GM23338 (cell line): ENCODE measurements around the gene EYA2. TPM values are rescaled to one million over a fixed set of nuclear protein-coding genes. Genes with fewer than 3 reads are reported as not detected.

Experiments used
- ATAC-seq: fragments of 200-7000 bp; cut with Tn5 transposase; 3 replicates; pipeline ENCODE4 v1.9.1; 2020
- DNase-seq: peaks from one replicate; pipeline ENCODE4 v3.0.0-alpha.2; 2015; ENCODE audit warnings: low spot score
- H2AFZ ChIP-seq: fragments of 200-600 bp; sonication (generic); 2 replicates; pipeline ENCODE4 v1.8.0; 2016; ENCODE audit warnings: antibody characterized with exemption, mild to moderate bottlenecking, moderate library complexity
- H3F3A ChIP-seq: fragments of 200-600 bp; sonication (generic); replicated peaks from 2 replicates; pipeline ENCODE4 v1.8.0; 2017; ENCODE audit warnings: antibody characterized with exemption, mixed run types, low read depth
- H3K27ac ChIP-seq: fragments of 200-600 bp; sonication (generic); 2 replicates; pipeline ENCODE4 v1.6.1; 2016; ENCODE audit warnings: low read depth
- H3K27me3 ChIP-seq: fragments of 200-600 bp; sonication (generic); 2 replicates; pipeline ENCODE4 v1.8.0; 2016; ENCODE audit warnings: mild to moderate bottlenecking, mixed run types, moderate library complexity; ENCODE audit not compliant: insufficient read depth
- H3K36me3 ChIP-seq: fragments of 200-600 bp; sonication (generic); 2 replicates; pipeline ENCODE4 v1.8.0; 2016; ENCODE audit warnings: mild to moderate bottlenecking; ENCODE audit not compliant: insufficient read depth
- H3K4me1 ChIP-seq: fragments of 200-600 bp; sonication (generic); 2 replicates; pipeline ENCODE4 v1.8.0; 2016; ENCODE audit warnings: mild to moderate bottlenecking, moderate library complexity; ENCODE audit not compliant: insufficient read depth
- H3K4me2 ChIP-seq: fragments of 200-600 bp; sonication (generic); 2 replicates; pipeline ENCODE4 v1.7.1; 2017; ENCODE audit warnings: mixed run types
- H3K4me3 ChIP-seq: fragments of 200-600 bp; sonication (generic); 2 replicates; pipeline ENCODE4 v1.6.1; 2016; ENCODE audit warnings: mixed run types
- H3K79me2 ChIP-seq: fragments of 200-600 bp; sonication (generic); replicated peaks from 2 replicates; pipeline ENCODE4 v1.8.0; 2017; ENCODE audit warnings: mild to moderate bottlenecking; ENCODE audit not compliant: insufficient read depth
- H3K9me2 ChIP-seq: fragments of 200-600 bp; sonication (generic); 2 replicates; pipeline ENCODE4 v1.8.0; 2017; ENCODE audit not compliant: insufficient read depth
- H4K20me1 ChIP-seq: fragments of 200-600 bp; sonication (generic); replicated peaks from 2 replicates; pipeline ENCODE4 v1.8.0; 2017; ENCODE audit warnings: mild to moderate bottlenecking; ENCODE audit not compliant: insufficient read depth
- H3K27ac Mint-ChIP-seq: 2 replicates; pipeline ENCODE4 v1.8.0; 2020; ENCODE audit warnings: inconsistent platforms, mild to moderate bottlenecking, moderate library complexity, mixed read lengths
- H3K27me3 Mint-ChIP-seq: 3 replicates; pipeline ENCODE4 v1.8.0; 2022; ENCODE audit warnings: low read depth, mild to moderate bottlenecking, moderate library complexity, mixed read lengths, inconsistent platforms; ENCODE audit not compliant: insufficient read depth, poor library complexity
- H3K36me3 Mint-ChIP-seq: 3 replicates; pipeline ENCODE4 v1.8.0; 2021; ENCODE audit warnings: low read depth, mild to moderate bottlenecking, inconsistent platforms, moderate library complexity, mixed read lengths
- H3K4me1 Mint-ChIP-seq: 3 replicates; pipeline ENCODE4 v1.8.0; 2020; ENCODE audit warnings: mild to moderate bottlenecking, inconsistent platforms, mixed read lengths
- H3K4me3 Mint-ChIP-seq: 3 replicates; pipeline ENCODE4 v1.8.0; 2021; ENCODE audit warnings: moderate library complexity, mild to moderate bottlenecking, inconsistent platforms, mixed read lengths
- H3K9me3 Mint-ChIP-seq: 3 replicates; pipeline ENCODE4 v1.8.0; 2020; ENCODE audit warnings: moderate library complexity, mild to moderate bottlenecking, inconsistent platforms, mixed read lengths
- CREB1 ChIP-seq: fragments of 250-450 bp; sonication (Bioruptor Pico); IDR thresholded peaks from 2 replicates; pipeline ENCODE4 v1.5.0; 2020; ENCODE audit warnings: low read depth, mild to moderate bottlenecking, moderate library complexity
- CTCF ChIP-seq, 2 experiments: fragments of 200-600 bp in 1 of 2; sonication (generic) in 1 of 2; conservative IDR thresholded peaks; 2 replicates each; pipeline versions ENCODE4 v1.5.1 to v1.6.1; 2016 to 2017; ENCODE audit warnings: antibody characterized with exemption in 2 of 2, low read depth in 2 of 2, mild to moderate bottlenecking in 2 of 2, moderate library complexity in 1 of 2
- ETS1 ChIP-seq: IDR thresholded peaks from 2 replicates; pipeline ENCODE4 v1.6.1; 2016; ENCODE audit warnings: antibody characterized with exemption
- EZH2 ChIP-seq: fragments of 200-600 bp; sonication (generic); IDR thresholded peaks from one replicate; pipeline ENCODE4 v1.8.0; 2017; ENCODE audit warnings: antibody characterized with exemption, mild to moderate bottlenecking, low read depth; ENCODE audit not compliant: unreplicated experiment
- EZH2phosphoT487 ChIP-seq: fragments of 200-600 bp; sonication (generic); IDR thresholded peaks from one replicate; pipeline ENCODE4 v1.8.1; 2018; ENCODE audit warnings: antibody characterized with exemption; ENCODE audit not compliant: unreplicated experiment
- JUNB ChIP-seq: IDR thresholded peaks from one replicate; pipeline ENCODE4 v1.6.1; 2016; ENCODE audit warnings: antibody characterized with exemption; ENCODE audit not compliant: unreplicated experiment
- NANOG ChIP-seq: IDR thresholded peaks from 2 replicates; pipeline ENCODE4 v1.6.1; 2016; ENCODE audit warnings: antibody characterized with exemption, borderline replicate concordance
- STAT1 ChIP-seq: IDR thresholded peaks from one replicate; pipeline ENCODE4 v1.6.1; 2016; ENCODE audit warnings: antibody characterized with exemption; ENCODE audit not compliant: unreplicated experiment
- ZNF114 ChIP-seq: fragments of 250-450 bp; sonication (Bioruptor Pico); IDR thresholded peaks from 2 replicates; pipeline ENCODE4 v1.5.0; 2020; ENCODE audit warnings: mild to moderate bottlenecking, moderate library complexity
- ZNF462 ChIP-seq: fragments of 250-450 bp; sonication (Bioruptor Pico); IDR thresholded peaks from 2 replicates; pipeline ENCODE4 v1.5.0; 2020; ENCODE audit warnings: mild to moderate bottlenecking, moderate library complexity
- polyA plus RNA-seq: library from polyadenylated mRNA; unstranded; fragments of >200 nt; fragmentation: Nextera tagmentation; extraction: Ambion mirVana; gene quantifications from 2 replicates; pipeline ENCODE4 v1.2.1, GENCODE V29; 2016
- total RNA-seq: library from RNA; depleted of rRNA; stranded (reverse); fragments of >200 nt; shearing (Covaris generic); gene quantifications from 2 replicates; pipeline ENCODE4 v1.2.3, GENCODE V29; 2014

EYA2 gene
- total and polyA plus RNA-seq, 2 experiments from 2014 or later = 0.50 to 0.56 TPM

- Histone ChIP-seq H3K4me2 (no peak overlapping the region), H4K20me1 (no peaks in the 10 kb centered on the region), H3K79me2 (no peaks in the 10 kb centered on the region), H3K36me3 (no peaks in the 10 kb centered on the region), H3K9me2 (no peaks in the 10 kb centered on the region), H3K4me1 (no peaks in the 10 kb centered on the region), H2AFZ (no peak overlapping the region), H3K27ac (no peak overlapping the region), H3F3A (no peaks in the 10 kb centered on the region), H3K27me3 (no peaks in the 10 kb centered on the region), H3K4me3 (no peak overlapping the region)
- no peak for DNase-seq
- H3K27ac Mint-ChIP-seq = no peak overlapping the region
- ATAC-seq = no peak
- no peaks in the 10 kb centered on the region for H3K36me3 Mint-ChIP-seq
- no peak overlapping the region for H3K4me3 Mint-ChIP-seq
- peaks cover 3% of the 10 kb centered on the region for H3K27me3 Mint-ChIP-seq
- TF ChIP-seq ETS1 = no peak
- TF ChIP-seq STAT1 = no peak
- no peak for TF ChIP-seq EZH2
- TF ChIP-seq NANOG = no peak
- no peak for TF ChIP-seq ZNF462 (CRISPR knock-in tag)
- no peak for TF ChIP-seq ZNF114 (CRISPR knock-in tag)
- no peak for TF ChIP-seq JUNB
- no peak for TF ChIP-seq EZH2phosphoT487
- TF ChIP-seq CREB1 (CRISPR knock-in tag) = no peak
- TF ChIP-seq CTCF (conservative IDR thresholded peaks at IDR 0.05; ENCODE audit: low read depth in 2 of 2) = no peak
- H3K9me3 Mint-ChIP-seq = no peaks in the 10 kb centered on the region
- H3K4me1 Mint-ChIP-seq = no peaks in the 10 kb centered on the region
These were observed 161.2 kb downstream of the EYA2 start for GRCh38 chr20:47055699-47056369.
